ENCODE results near the gene HOXC11.

DNA sequence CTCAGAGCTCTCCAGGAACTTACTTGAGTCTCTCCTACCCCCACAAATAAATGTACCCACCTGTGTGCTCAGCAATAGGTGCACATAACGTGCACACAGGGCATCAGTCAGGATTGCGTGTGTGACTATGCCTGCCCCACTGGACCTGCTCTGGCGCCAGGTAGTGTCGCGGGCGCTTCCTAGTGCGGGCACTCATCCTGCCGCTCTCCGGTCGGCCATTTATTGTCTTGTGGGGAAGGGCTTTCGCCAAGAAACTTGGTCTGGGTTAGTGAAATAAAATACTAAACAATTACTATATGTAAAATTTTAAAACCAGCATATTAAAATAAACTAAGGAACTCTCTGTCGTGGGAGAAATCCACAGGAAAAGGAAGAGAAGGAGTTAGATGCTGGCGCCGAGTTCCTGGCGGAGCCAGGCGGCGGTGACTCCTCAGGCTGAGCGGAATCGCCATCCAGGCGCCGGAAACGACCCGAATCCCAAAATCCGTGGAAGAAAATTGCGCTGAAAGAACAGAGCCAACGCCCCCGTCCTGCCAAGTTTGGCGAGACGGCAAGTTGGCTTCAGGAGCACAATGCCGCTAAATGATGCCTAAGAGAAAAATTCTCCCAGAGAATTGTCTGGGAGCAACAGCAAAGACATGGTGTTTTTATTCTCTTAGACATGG lies 42.2 kb upstream of the HOXC11 start:
- TF ChIP-seq, protein P1, sequence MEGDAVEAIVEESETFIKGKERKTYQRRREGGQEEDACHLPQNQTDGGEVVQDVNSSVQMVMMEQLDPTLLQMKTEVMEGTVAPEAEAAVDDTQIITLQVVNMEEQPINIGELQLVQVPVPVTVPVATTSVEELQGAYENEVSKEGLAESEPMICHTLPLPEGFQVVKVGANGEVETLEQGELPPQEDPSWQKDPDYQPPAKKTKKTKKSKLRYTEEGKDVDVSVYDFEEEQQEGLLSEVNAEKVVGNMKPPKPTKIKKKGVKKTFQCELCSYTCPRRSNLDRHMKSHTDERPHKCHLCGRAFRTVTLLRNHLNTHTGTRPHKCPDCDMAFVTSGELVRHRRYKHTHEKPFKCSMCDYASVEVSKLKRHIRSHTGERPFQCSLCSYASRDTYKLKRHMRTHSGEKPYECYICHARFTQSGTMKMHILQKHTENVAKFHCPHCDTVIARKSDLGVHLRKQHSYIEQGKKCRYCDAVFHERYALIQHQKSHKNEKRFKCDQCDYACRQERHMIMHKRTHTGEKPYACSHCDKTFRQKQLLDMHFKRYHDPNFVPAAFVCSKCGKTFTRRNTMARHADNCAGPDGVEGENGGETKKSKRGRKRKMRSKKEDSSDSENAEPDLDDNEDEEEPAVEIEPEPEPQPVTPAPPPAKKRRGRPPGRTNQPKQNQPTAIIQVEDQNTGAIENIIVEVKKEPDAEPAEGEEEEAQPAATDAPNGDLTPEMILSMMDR (IDR thresholded peaks at IDR 0.05) = no peak
- TF ChIP-seq EZH2 (IDR thresholded peaks at IDR 0.05; ENCODE audit: borderline replicate concordance, insufficient read depth, low read depth, low read length, poor library complexity, severe bottlenecking) = no peak
